GM18909 (cell line): Measurements from ENCODE around the gene DENR.
"Not testable (repeated sequence)": the region's sequence is repeated elsewhere in the genome, so short reads cannot be mapped to it uniquely, and the experiment has no call there.

Experiments
- ATAC-seq: cut with Tn5 transposase; IDR thresholded peaks from one replicate; pipeline ENCODE4 v1.9.1; 2021; ENCODE audit warnings: mild to moderate bottlenecking; ENCODE audit not compliant: unreplicated experiment, poor library complexity

Gene DENR

GRCh38 chr12:122738571-122738970 lies 14.1 kb upstream of the DENR start:
- ATAC-seq = no peak

GRCh38 chr12:122740351-122740750 lies 12.3 kb upstream of the DENR start:
- no peak for ATAC-seq

DNA sequence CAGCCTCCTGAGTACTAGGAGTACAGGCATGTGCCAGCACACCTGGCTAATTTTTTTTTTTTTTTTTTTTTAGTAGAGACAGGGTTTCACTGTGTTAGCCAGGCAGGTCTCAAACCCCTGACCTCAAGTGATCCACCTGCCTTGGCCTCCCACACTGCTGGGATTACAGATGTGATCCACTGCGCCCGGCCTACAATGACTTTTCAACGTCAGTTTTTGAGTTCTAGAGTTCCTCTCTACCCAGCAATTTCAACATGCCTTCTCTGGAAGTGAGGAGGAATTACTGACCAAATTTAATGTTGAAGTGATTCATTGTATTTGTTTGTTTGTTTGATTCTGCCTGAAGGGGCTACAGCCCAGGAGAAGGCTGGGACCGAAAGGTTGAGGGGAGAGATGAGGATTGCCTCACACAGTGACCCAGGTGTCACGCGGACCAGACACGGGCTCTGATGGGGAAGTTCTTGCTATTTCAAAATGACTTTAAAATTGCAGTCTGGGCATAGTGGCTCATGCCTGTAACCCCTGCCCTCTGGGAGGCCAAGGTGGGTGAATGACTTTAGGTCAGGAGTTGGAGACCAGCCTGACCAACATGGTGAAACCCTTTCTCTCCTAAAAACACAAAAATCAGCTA lies 8.6 kb upstream of the DENR start:
- no peak for ATAC-seq

- no peak for ATAC-seq
Observed at GRCh38 chr12:122747224-122748135, 5.1 kb upstream of the DENR start.

GRCh38 chr12:122749569-122750332 lies 2.9 kb upstream of the DENR start:
- ATAC-seq = no peak

DNA sequence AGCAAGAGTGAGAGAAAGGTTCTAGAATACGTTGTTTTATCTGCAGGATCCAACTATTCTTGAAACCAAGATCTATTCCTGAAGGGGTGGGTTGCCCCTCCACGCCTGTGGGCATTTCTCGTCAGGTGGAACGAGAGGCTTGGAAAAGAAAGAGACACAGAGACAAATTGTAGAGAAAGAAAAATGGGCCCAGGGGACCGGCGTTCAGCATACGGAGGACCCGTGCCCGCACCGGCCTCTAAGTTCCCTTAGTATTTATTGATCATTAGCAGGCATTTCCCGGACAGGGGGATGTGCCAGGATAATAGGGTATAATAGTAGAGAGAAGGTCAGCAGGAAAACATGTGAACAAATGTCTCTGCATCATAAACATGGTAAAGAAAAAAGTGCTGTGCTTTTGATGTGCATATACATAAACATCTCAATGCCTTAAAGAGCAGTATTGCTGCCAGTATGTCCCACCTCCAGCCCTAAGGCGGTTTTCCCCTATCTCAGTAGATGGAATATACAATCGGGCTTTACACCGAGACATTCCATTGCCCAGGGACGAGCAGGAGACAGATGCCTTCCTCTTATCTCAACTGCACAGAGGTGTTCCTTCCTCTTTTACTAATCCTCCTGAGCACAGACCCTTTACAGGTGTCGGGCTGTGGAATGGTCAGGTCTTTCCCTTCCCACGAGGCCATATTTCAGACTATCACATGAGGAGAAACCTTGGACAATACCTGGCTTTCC lies 1.7 kb upstream of the DENR start:
- ATAC-seq = not testable (repeated sequence)

DNA sequence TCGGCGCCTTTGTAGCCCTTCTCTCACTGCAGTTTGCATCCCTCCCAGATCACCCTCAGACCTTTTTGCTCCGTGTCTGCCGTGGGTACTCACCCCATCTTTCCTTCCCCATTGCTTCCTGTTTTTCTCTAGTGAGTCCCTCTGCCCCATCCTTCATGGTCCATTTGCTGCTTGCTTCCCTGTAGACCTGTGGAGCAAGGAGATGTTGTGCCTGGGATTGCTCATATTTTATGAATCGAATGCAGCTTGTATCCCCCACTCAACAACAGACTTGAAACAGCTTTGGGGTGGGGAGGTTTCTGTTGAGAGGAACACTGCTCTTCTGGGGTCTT lies 661 bp downstream of the DENR start:
- ATAC-seq = no peak

DNA sequence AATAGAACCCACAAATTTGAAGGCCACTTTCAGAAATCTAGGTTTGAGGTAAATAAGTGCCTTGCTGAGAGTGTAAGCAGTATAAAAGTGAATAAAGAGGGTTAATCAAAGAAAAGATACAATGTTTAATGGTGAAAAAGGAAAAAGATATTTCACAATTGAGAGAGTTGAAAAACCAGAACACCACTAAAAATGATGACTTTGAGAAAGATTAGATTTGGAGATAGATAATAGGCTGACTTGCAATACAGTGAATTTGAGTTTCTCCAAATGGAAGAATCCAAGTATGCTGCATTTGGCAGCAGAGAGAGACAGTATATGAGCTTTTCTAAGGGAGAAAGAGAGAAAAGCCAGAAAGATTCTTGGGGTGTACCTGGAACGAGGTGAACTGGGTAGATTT lies 2.2 kb downstream of the DENR start:
- ATAC-seq = no peak

DNA sequence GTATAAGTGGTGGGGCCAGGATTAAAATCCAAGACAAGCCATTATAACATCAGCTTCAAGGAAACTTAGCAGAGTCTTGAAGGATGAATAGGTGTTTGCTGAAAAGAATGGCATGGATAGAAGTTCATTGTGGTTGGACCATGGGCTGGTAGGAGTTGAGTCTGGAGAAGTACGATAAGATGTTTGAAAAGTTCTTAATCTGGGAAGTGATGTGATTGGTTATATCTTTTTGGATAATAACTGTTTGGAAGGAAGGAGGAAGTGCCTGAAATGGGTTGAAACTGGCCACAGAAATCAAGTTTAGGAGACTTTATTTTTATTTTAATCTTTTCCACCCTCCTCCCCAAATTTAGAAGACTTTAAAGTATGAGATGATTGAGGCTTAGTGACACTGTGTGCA lies 4.9 kb downstream of the DENR start:
- ATAC-seq = no peak

- no peak for ATAC-seq
Observed at GRCh38 chr12:122785503-122785902, 32.9 kb downstream of the DENR start.

GRCh38 chr12:122788387-122788786 lies 35.8 kb downstream of the DENR start:
- no peak for ATAC-seq

- no peak for ATAC-seq
Observed at GRCh38 chr12:122789637-122790036, 37.0 kb downstream of the DENR start.

DNA sequence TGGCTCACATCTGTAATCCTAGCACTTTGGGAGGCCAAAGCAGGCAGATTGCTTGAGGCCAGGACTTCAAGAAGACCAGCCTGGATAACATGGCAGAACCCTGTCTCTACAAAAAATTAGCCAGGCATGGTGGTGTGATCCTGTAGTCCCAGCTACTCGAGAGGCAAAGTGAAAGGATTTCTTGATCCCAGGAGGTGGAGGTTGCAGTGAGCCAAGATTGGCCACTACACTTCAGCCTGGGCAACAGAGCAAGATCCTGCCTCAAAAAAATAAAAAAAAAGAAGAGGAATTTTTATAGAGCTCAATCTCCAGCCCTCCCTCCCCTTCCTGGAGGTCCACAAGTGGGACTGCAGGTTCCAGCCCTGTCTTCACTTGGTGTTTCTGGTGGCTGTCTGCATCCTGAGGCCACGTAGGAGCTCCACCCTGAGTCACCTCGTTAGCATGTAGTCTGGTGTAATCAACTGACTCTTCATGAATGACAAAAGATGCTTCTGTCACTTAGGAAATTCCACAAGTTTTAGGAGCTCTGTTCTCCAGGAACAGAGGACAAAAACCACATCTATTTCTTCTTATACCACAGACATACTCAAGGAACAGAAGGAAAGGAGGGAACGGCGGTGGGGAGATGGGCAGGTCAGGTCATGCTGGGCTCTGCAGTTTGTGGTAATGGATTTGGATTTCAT lies 37.9 kb downstream of the DENR start:
- ATAC-seq = no peak

GRCh38 chr12:122793685-122794106 lies 41.1 kb downstream of the DENR start:
- ATAC-seq = no peak

DNA sequence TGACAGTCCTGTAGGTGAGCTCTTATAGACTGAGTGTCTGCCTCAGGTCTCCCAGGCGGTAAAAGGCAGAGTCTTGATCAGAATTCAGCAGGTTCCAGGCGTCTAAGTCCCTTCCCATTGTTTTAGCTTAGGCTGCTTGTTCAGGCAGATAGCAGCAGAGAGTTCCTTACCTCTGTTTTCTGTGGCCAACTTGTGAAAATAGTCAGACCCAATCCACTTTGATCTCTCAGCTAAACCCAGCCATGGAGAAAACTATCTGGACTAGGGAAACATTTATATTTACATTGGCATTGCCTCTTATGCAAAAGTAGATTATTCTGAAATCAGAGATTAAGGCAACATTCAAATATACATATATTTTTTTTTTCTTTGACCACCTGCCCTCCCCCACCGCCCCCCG lies 43.2 kb downstream of the DENR start:
- ATAC-seq = no peak

GRCh38 chr12:122799641-122800243 lies 47.1 kb downstream of the DENR start:
- no peak for ATAC-seq

DNA sequence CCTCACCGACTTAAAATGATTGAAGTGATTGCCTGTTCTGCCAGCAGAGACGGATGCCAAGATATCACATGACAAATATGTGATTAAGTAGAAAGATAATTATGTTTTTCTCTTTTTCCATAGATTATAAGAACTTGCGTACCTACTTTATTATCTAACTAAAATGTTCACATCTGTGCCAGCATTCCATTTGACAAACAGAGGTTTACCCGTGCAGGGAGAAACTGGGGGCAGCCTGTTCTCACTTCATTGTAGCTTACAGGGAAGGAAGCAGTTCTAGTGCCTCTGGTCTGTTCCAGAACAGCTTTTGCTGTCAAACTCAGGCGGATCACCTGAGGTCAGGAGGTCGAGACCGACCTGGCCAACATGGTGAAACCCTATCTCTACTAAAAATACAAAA lies 51.3 kb downstream of the DENR start:
- ATAC-seq = no peak

GRCh38 chr12:122804957-122805356 lies 52.3 kb downstream of the DENR start:
- ATAC-seq = not testable (repeated sequence)

DNA sequence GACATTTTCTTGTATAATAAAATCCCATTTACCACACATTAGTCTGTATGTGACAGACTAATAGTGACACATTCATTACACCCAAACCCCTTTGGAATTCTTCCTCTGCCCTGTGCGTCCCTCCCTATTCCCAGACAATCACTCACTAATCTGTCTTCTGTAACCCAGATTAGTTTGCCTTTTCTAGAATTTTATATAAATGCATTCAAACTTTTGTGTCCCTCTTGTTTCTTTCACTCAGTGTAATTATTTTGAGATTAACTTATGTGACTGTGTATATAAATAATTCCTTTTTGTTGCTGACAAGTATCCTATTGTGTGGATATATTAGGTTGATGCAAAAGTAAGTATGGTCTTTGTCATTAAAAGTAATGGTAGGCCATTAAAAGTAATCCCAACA lies 55.0 kb downstream of the DENR start:
- ATAC-seq = no peak

DNA sequence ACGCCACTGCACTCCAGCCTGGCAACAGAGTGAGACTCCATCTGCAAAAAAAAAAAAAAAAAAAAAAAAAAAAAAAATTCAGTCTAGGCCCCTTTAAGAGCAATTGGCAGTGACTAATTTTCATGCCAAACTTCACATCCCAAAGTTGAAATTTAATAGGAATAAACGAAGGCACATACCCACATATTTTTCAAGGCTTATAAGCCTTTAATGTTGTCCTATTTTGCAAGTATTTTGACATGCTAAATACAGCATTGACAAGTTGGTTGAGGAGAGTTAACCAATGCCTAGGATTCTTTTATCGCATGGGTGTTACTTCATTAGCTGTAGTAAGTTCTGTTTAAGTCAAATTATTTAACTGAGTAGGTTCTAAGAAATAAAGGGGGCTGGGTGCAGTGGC lies 59.2 kb downstream of the DENR start:
- ATAC-seq = no peak
